Liver (tissue), 9 donors: ENCODE measurements around the gene UBQLN2. TPM values are rescaled to one million over a fixed set of nuclear protein-coding genes. Genes with fewer than 3 reads are reported as not detected.

Experiments used
- DNase-seq: peaks from one replicate; pipeline ENCODE4 v3.0.0-alpha.2; 2017; ENCODE audit warnings: low spot score
- H3K27ac ChIP-seq, 2 donors: one replicate each; pipeline ENCODE4 v1.7.0; 2013; ENCODE audit warnings: inconsistent platforms in 2 of 2, low read length in 2 of 2, control low read depth in 1 of 2, low read depth in 1 of 2, mild to moderate bottlenecking in 1 of 2
- H3K27me3 ChIP-seq, 4 donors: one replicate each; pipeline versions ENCODE4 v1.6.1 to v1.7.0; 2013; ENCODE audit warnings: low read length in 3 of 4, inconsistent platforms in 1 of 4, mild to moderate bottlenecking in 1 of 4, moderate library complexity in 1 of 4; ENCODE audit not compliant: control insufficient read depth in 4 of 4, insufficient read depth in 4 of 4
- H3K36me3 ChIP-seq, 4 donors: one replicate each; pipeline versions ENCODE4 v1.6.1 to v1.7.0; 2013; ENCODE audit warnings: low read length in 3 of 4, mild to moderate bottlenecking in 3 of 4, low read depth in 1 of 4, moderate library complexity in 1 of 4; ENCODE audit not compliant: control insufficient read depth in 4 of 4, insufficient read depth in 3 of 4
- H3K4me1 ChIP-seq, 4 donors: one replicate each; pipeline versions ENCODE4 v1.6.1 to v1.7.0; 2013; ENCODE audit warnings: low read length in 3 of 4, mild to moderate bottlenecking in 3 of 4, moderate library complexity in 1 of 4; ENCODE audit not compliant: control insufficient read depth in 4 of 4, insufficient read depth in 4 of 4
- H3K4me3 ChIP-seq, 3 donors: one replicate each; pipeline versions ENCODE4 v1.6.1 to v1.7.0; 2013; ENCODE audit warnings: low read length in 3 of 3, control low read depth in 1 of 3, low read depth in 1 of 3, mild to moderate bottlenecking in 1 of 3
- H3K9ac ChIP-seq, 2 donors: one replicate each; pipeline ENCODE4 v1.7.0; 2013; ENCODE audit warnings: low read length in 2 of 2, mild to moderate bottlenecking in 2 of 2, moderate library complexity in 2 of 2, control low read depth in 1 of 2, low read depth in 1 of 2
- H3K9me3 ChIP-seq, 4 donors: one replicate each; pipeline versions ENCODE4 v1.6.1 to v1.7.0; 2013; ENCODE audit warnings: low read length in 3 of 4; ENCODE audit not compliant: control insufficient read depth in 4 of 4
- ATF3 ChIP-seq: IDR thresholded peaks from 2 replicates; pipeline ENCODE4 v1.6.1; 2016; ENCODE audit warnings: antibody characterized with exemption
- FOXA1 ChIP-seq: IDR thresholded peaks from 2 replicates; pipeline ENCODE4 v1.6.1; 2016; ENCODE audit warnings: antibody characterized with exemption
- FOXA2 ChIP-seq: IDR thresholded peaks from 2 replicates; pipeline ENCODE4 v1.6.1; 2016; ENCODE audit warnings: antibody characterized with exemption
- GABPA ChIP-seq, 2 donors: IDR thresholded peaks in 1 of 2; conservative IDR thresholded peaks in 1 of 2; 2 replicates each; pipeline ENCODE4 v1.6.1; 2016; ENCODE audit warnings: antibody characterized with exemption in 2 of 2, mild to moderate bottlenecking in 1 of 2, moderate library complexity in 1 of 2
- HNF4A ChIP-seq, 2 donors: conservative IDR thresholded peaks; 2 replicates each; pipeline ENCODE4 v1.6.1; 2016; ENCODE audit warnings: antibody characterized with exemption in 2 of 2, mild to moderate bottlenecking in 2 of 2
- JUND ChIP-seq, 2 donors: IDR thresholded peaks; 2 replicates each; pipeline ENCODE4 v1.6.1; 2016; ENCODE audit warnings: antibody characterized with exemption in 2 of 2
- NR2F2 ChIP-seq: IDR thresholded peaks from 2 replicates; pipeline ENCODE4 v1.6.1; 2016; ENCODE audit warnings: antibody characterized with exemption
- RXRA ChIP-seq, 2 donors: IDR thresholded peaks; 2 replicates each; pipeline ENCODE4 v1.6.1; 2017 to 2018; ENCODE audit warnings: antibody characterized with exemption in 2 of 2, mild to moderate bottlenecking in 1 of 2
- SP1 ChIP-seq: IDR thresholded peaks from 2 replicates; pipeline ENCODE4 v1.6.1; 2018; ENCODE audit warnings: antibody characterized with exemption, mild to moderate bottlenecking
- YY1 ChIP-seq: IDR thresholded peaks from 2 replicates; pipeline ENCODE4 v1.6.1; 2016; ENCODE audit warnings: antibody characterized with exemption, mild to moderate bottlenecking
- ZBTB33 ChIP-seq: IDR thresholded peaks from 2 replicates; pipeline ENCODE4 v1.6.1; 2016; ENCODE audit warnings: antibody characterized with exemption
- WGBS: extraction: QIAGEN DNeasy Blood & Tissue Kit; methylation state at CpG from one replicate; pipeline ENCODE4 v1.1.7; 2013; 5-methylcytosine and 5-hydroxymethylcytosine counted together
- polyA plus RNA-seq, 2 donors: library from polyadenylated mRNA; stranded (reverse) in 1 of 2; unstranded in 1 of 2; fragments of 200-250 nt in 1 of 2; fragments of >200 nt in 1 of 2; fragmentation: Nextera tagmentation in 1 of 2; extraction: Ambion mirVana in 1 of 2; gene quantifications; one replicate each; pipeline versions ENCODE4 v1.2.1 to v1.2.3, GENCODE V29; 2013 to 2015
- total RNA-seq, 2 donors: library from RNA; depleted of rRNA; stranded (reverse); fragments of >200 nt; gene quantifications; one replicate each; pipeline ENCODE4 v1.2.3, GENCODE V29; 2014
- TF ChIP-seq, protein P1 (sequence below): IDR thresholded peaks from 2 replicates; pipeline ENCODE4 v1.6.1; 2016; ENCODE audit warnings: antibody characterized with exemption
- TF ChIP-seq, protein P2 (sequence below): IDR thresholded peaks from 2 replicates; pipeline ENCODE4 v1.6.1; 2016; ENCODE audit warnings: antibody characterized with exemption, mild to moderate bottlenecking
- TF ChIP-seq, protein P3 (sequence below): fragments of 150-350 bp; IDR thresholded peaks from 2 replicates; pipeline ENCODE4 v1.5.1; 2017; ENCODE audit warnings: improper control_type of control experiment, low read depth, low read length; ENCODE audit not compliant: missing input control
- donor health status: healthy.
- donor health status: healthy.
- donor health status: healthy.
- donor health status: healthy.
- donor health status: healthy.

UBQLN2 gene
- total and polyA plus RNA-seq, 4 donors, result 7.9 to 11.9 (median 9.1) TPM

- no peak overlapping the region for H3K27ac ChIP-seq
- WGBS, result 91% methylated on average over 4 of the region's 4 CpGs
- no peak for DNase-seq
These were observed 9.5 kb downstream of the UBQLN2 start for GRCh38 chrX:56572975-56573374.

GRCh38 chrX:56574861-56575260 is 11.4 kb downstream of the UBQLN2 start:
- TF ChIP-seq ZBTB33 (no peak), FOXA1 (no peak), JUND (IDR thresholded peaks at IDR 0.05) (no peak), FOXA2 (no peak)
- TF ChIP-seq, protein P1, sequence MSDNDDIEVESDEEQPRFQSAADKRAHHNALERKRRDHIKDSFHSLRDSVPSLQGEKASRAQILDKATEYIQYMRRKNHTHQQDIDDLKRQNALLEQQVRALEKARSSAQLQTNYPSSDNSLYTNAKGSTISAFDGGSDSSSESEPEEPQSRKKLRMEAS, result no peak
- TF ChIP-seq, protein P2, sequence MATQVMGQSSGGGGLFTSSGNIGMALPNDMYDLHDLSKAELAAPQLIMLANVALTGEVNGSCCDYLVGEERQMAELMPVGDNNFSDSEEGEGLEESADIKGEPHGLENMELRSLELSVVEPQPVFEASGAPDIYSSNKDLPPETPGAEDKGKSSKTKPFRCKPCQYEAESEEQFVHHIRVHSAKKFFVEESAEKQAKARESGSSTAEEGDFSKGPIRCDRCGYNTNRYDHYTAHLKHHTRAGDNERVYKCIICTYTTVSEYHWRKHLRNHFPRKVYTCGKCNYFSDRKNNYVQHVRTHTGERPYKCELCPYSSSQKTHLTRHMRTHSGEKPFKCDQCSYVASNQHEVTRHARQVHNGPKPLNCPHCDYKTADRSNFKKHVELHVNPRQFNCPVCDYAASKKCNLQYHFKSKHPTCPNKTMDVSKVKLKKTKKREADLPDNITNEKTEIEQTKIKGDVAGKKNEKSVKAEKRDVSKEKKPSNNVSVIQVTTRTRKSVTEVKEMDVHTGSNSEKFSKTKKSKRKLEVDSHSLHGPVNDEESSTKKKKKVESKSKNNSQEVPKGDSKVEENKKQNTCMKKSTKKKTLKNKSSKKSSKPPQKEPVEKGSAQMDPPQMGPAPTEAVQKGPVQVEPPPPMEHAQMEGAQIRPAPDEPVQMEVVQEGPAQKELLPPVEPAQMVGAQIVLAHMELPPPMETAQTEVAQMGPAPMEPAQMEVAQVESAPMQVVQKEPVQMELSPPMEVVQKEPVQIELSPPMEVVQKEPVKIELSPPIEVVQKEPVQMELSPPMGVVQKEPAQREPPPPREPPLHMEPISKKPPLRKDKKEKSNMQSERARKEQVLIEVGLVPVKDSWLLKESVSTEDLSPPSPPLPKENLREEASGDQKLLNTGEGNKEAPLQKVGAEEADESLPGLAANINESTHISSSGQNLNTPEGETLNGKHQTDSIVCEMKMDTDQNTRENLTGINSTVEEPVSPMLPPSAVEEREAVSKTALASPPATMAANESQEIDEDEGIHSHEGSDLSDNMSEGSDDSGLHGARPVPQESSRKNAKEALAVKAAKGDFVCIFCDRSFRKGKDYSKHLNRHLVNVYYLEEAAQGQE, result no peak
- TF ChIP-seq, protein P3, sequence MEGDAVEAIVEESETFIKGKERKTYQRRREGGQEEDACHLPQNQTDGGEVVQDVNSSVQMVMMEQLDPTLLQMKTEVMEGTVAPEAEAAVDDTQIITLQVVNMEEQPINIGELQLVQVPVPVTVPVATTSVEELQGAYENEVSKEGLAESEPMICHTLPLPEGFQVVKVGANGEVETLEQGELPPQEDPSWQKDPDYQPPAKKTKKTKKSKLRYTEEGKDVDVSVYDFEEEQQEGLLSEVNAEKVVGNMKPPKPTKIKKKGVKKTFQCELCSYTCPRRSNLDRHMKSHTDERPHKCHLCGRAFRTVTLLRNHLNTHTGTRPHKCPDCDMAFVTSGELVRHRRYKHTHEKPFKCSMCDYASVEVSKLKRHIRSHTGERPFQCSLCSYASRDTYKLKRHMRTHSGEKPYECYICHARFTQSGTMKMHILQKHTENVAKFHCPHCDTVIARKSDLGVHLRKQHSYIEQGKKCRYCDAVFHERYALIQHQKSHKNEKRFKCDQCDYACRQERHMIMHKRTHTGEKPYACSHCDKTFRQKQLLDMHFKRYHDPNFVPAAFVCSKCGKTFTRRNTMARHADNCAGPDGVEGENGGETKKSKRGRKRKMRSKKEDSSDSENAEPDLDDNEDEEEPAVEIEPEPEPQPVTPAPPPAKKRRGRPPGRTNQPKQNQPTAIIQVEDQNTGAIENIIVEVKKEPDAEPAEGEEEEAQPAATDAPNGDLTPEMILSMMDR, result no peak
- no peaks in the 10 kb centered on the region for H3K27me3 ChIP-seq
- no peak overlapping the region for H3K27ac ChIP-seq
- H3K36me3 ChIP-seq, result no peaks in the 10 kb centered on the region
- no peaks in the 10 kb centered on the region for H3K9me3 ChIP-seq
- H3K4me3 ChIP-seq, result no peak overlapping the region
- no peak overlapping the region for H3K9ac ChIP-seq
- 93% methylated on average over 3 of the region's 3 CpGs for WGBS
- no peak for DNase-seq
- H3K4me1 ChIP-seq, result no peaks in the 10 kb centered on the region

More at GRCh38 chrX:56572975-56573374, 9.5 kb downstream of the UBQLN2 start:
- no peak overlapping the region for H3K9ac ChIP-seq
- no peaks in the 10 kb centered on the region for H3K27me3 ChIP-seq
- peaks cover 0 to 8% (median 4%) of the 10 kb centered on the region in 4 donors for H3K4me1 ChIP-seq
- no peaks in the 10 kb centered on the region for H3K36me3 ChIP-seq
- H3K9me3 ChIP-seq, result no peaks in the 10 kb centered on the region
- TF ChIP-seq SP1, result no peak
- TF ChIP-seq RXRA (IDR thresholded peaks at IDR 0.05), result no peak
- no peak for TF ChIP-seq FOXA2
- no peak for TF ChIP-seq ATF3
- no peak for TF ChIP-seq JUND (IDR thresholded peaks at IDR 0.05)
- TF ChIP-seq, protein P3, result no peak
- TF ChIP-seq GABPA (IDR thresholded peaks at IDR 0.05 in 1 of 2, conservative IDR thresholded peaks at IDR 0.05 in 1 of 2), result no peak
- no peak for TF ChIP-seq NR2F2
- TF ChIP-seq, protein P1, result no peak
- TF ChIP-seq YY1, result no peak
- TF ChIP-seq HNF4A (conservative IDR thresholded peaks at IDR 0.05), result no peak
- H3K4me3 ChIP-seq, result no peak overlapping the region
